ENCODE results near the gene SYNJ2. TPM values are rescaled to one million over a fixed set of nuclear protein-coding genes. Genes with fewer than 3 reads are reported as not detected.

The SYNJ2 gene
- polyA plus RNA-seq, 12 donors: 8.0 to 12.1 (median 9.7) TPM; not detected in 1

DNA sequence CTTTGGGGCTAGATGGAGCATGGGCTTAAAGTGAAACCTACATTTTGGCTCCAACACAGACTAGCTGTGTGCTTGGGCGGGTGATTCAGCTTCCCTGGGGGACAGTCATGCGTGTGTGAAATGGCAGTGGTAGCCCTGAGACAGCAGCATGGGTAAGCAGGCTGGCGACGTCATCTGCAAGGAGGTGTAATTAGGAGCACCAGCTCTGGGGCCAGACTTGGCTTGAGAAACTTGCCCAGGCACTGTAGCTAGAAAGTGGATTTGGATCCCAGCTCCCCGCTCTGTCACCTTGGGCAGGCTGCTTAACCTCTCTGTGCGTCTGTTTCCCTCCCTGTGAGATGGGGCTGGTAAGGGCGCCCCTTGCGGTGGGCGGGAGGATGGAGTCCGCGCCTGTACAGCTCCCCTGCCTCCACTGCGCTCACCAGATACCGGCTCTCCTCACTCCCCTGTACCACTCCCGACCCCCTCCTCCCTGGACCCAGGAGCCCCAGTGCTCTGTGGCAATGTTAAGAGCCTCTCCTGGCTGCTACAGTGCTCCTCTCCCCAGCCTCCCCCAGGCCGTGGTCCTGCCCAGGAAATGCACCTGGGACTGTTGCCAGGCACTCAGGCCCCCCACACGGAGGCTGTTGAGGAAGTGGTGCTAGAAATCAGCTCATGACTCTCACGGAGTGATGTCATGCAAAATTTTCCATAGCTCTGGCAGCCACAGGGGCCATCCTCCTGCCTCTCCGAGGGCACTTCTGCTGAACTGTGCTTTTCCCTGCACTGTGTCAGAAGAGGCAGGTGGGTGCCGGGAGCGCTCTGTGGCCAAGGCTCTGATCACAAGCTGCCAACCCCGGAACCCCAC is 44.6 kb downstream of the SYNJ2 start:
- peak; percentile 89 for DNase-seq

DNA sequence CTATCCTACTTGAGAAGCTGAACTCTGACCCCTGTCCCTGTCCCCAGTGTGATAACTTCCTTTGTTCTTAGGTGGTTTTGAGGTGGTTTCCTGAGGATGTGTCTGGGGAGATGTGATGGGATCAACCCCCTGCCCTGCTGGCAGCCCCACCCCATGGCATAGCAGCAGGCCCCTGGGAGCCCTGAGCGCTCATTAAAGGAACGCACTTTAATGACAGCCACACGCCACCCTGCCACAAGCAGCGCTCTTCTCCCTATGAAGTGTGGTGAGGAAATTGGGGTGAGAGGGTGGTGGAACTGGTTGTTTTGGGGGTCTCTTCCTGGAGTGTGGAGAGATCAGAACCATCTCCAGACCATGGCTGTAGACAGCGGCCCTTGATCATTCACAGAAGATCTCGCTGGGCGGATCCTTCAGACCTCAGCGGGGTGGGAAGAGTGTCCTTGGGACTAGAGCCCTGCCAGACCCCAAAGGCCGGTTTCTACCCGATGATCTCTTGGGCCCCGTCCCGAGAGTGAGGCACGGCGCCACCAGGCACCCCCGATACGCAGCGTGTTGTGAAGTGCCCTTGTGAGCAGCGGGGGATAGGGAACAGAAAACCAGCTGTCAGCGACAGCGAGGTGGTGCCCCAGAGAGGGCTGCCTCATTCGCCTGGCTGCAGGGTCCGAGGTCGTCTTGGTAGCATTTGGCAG is 45.4 kb downstream of the SYNJ2 start:
- no peak for DNase-seq

DNA sequence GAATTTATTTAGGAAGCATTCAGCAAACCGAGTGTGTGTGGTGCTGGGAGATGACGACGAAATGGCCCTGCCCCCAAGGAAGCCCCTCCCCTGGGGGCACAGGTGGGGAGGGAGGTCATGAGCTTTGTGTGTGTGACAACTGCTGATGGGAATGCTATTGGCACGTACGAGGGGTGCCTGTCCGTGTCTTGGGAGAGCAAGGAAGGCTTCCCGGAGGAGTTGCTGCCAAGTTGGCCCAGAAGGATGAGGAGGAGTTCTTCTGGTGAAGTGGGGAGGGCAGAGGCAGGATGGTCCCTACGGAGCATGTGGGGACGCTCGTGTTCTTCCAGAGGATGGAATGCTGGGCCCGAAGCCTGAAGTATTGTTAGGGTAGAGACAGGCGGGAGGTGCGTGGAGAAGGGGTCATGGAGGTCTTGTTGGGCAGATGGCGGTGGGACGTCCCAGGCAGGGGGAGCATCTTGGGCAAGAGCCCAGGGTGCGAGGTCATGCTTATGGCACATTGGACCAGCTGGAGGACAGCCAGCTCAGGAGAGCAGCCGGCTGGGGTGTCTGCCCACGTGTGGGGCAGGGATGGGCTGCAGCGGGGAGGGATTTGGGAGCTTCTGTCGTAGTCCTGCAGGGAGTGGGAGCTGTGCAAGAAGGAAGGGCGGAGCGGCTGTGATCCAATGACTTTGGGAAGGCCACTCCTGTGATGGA is 46.1 kb downstream of the SYNJ2 start:
- DNase-seq: no peak

DNA sequence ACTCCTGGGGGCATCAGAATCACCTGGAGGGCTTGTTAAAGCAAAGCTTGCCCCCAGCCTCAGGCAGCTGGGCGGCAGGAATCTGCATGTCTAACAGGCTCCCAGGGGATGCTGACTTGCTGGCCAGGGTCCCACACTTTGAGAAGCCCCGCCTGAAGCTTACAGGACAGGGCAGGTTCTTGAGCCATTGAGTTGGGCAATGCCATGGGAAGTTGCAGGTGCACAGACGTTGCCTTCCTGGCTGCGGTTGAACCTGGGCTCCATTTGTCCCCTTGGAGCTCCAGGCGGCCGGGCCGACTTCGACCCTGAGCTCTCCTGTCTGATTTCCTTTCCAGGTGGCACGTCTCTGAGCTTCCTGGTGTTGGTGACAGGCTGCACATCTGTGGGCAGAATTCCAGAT is 46.8 kb downstream of the SYNJ2 start:
- DNase-seq: no peak

DNA sequence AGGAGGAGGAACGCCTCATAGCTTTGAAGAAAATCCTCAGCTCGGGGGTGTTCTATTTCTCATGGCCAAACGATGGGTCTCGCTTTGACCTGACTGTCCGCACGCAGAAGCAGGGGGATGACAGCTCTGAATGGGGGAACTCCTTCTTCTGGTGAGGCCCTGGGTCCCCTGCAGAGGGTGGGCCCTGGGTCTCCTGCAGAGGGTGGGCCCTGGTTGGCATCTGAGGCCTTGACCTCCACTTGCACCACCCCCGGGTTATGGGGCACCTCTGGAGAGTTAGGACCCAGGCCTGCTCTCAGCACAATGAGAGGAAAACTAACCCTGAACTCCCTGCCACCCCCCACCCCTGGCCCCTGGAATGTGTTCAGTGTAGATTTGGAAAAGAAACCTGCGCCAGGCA is 47.2 kb downstream of the SYNJ2 start:
- DNase-seq: no peak

DNA sequence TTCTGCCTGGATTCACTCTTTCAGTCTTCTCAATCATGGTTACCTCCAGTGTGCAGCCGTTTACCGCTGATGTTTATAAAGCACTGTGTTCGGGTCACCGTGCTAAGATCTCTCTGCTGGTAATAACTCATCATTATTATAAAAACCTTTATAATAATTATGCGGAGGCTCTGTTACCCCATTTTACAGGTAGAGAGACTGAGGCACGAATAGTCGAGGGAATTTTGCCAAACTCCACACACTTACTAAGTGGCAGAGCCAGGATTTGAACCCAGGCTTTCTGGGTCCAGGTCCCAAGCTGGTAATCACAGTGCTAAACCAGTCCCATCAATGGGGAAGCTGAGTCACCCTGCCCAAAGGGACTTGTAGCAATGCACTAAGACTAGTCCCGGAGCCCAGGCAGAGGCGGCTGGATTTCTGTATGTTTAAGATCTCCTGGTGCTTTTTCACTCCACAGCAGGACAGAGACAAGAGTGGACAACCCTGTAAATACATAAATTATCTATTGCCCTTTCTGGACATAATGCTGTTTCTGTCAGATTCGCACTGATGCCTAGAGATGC is 48.1 kb downstream of the SYNJ2 start:
- no peak for DNase-seq

DNA sequence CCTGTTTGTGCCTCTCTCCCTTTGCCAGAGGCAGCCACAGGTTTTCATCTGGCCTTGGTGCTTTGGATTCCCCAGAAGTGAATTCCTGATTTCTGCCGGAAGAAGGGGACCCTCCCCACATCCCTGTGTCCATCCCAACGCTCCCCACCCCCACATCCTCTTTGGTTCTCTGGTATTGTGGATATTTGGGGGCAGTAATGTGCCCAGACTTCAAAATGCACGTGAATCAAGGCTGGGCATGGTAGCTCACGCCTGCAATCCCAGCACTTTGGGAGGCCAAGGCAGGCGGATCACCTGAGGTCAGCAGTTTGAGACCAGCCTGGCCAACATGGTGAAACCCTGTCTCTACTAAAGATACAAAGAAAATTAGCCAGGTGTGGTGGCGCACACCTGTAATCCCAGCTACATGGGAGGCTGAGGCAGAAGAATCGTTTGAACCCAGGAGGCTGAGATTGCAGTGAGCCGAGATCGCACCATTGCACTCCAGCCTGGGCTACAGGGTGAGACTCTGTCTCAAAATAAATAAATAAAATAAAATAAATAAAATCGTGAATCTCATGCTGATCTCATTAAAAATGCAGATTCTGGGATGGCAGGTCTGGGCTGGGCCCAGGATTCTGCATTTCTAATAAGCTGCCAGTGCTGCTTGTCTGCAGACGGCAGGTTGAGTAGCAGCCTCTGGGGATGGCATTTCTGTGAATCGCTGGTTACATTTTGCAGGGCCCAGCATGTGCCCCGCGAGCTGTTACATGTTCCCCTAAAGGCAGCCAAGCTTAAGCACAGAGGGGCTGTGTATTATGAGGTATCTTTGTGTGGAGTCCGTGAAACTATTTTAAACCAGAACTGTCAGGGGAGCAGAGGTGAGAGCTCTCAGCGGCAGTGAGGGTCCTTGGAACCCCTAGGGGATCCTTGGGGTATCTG is 49.0 kb downstream of the SYNJ2 start:
- no peak for DNase-seq

DNA sequence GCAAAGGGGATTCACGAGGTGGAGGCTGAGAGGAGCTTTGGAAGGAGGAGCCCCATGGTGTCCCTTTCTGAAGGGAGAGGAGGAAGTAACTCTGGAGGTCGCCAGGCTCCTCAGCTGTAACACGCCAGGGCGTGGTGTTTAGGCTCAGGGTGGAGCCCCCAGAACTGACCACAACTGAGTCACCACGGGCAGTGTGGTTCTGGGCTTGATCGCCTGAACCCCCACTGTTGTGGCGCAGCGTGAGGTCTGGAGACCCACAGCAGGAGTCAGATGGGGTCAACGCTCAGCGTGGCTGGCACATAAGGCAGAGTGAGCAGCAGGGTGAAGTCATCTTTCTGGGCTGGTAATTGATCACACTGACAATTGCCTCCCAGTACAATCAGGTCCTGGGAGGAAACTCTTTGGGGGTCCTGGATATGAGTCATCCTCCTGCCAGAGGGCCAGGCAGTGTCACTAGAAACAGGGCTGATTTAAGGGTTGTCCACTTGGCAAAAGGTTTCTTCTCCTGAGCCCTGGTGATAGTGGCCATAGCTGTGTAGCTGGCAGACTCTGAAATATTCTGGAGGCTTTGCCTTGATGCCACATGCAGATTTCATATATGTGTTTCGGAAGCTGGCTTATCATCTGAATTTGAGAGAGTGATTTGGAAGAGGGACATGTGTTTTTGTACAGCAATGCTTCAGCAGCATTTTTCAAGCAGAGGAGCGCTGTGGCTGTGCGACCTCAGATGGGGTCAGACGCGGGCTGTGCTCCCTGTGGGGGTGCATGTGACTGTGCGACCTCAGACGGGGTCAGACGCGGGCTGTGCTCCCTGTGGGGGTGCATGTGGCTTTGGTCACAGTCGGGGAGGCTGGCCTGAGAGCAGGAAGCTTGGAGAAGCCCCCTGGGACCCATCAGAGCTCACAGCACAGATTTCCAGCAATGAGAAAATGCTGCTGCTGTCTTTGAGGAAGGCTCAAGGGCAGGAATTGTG is 50.0 kb downstream of the SYNJ2 start:
- peak; percentile 57 for DNase-seq

DNA sequence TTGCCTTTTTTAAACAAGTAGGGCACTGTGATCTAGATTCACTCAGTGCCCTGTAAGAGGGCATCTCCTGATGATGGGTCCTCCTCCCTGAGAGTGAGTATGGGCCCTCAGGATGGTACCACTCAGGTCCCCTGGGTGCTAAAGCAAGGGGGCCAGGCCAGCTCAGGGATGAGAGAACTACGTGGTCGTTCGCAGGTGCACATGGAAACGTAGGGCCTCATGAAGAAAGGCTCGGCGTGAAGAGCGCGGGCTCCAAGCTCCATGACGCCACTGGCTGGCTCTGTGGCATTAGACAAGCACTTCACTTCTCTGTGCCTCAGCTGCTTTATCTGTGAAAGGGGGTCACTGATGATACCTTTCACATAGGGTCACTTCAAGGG is 50.7 kb downstream of the SYNJ2 start:
- DNase-seq: no peak

DNA sequence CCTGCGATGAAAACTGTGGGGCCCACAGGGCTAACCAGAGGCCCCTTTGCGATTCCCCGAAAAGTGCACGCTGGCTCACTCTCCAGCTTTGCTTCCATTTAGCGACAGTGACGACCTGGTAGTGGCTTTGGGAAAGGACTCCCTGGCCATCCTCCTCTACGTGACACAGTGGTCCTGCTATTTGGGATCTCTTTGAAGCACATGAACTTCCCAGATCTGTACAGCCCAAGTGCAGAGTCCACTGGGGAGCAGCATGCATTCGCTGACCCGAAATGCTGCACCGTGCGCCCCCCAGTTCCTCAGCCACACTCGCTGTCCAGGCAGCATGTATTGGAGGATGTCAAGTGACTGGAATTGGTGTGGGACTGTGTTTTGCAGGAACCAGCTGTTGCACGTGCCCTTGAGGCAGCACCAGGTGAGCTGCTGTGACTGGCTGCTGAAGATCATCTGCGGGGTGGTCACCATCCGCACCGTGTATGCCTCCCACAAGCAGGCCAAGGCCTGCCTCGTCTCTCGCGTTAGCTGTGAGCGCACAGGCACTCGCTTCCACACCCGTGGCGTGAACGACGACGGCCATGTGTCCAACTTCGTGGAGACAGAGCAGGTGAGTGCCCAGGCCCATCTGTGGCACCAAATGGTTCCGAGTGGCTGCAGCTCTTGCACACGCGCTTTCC is 51.6 kb downstream of the SYNJ2 start:
- DNase-seq: no peak

DNA sequence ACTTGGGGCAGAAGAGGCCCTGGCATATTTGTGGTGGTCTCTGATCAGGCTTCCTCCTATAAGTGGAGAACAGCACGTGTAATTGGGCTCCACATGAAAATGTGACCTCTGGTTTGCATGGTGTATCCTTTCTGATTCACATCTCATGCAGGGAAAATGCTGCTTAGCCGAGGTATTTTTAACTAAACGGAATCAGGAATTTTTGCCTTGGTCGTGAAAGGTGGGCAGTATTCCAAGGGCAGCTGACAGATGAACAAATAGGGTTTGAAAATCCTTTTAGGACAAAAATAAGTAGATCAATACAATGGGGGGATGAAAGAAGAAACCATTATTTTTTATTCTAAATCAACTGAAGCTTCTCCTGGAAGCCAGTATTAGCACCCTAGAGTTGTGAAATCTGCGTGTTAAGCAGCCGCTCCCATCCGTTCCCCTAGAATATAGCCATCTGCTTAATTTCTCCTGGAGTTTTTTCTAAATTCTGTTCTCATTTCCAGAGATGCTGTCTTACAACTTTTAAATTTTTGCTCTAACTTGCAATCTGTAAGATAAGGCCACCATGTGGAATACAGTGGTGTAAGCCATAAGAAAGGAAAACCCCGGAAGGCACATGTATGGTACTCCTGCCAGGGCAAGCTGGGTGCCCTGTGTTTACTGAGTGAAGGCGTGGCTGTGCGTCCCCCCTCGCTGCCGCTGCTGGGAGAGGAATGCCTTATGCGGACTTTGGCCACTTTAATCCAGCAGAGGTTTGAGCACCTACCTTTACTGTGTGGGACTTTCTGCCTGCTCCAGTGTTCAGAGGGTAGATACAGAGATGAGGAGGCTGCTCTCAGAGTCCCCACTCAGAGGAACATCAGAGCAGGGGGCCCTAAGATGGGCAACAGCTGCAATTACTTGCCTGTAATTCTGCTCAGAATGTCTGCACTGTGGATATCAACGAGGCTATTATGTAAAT is 52.4 kb downstream of the SYNJ2 start:
- no peak for DNase-seq

DNA sequence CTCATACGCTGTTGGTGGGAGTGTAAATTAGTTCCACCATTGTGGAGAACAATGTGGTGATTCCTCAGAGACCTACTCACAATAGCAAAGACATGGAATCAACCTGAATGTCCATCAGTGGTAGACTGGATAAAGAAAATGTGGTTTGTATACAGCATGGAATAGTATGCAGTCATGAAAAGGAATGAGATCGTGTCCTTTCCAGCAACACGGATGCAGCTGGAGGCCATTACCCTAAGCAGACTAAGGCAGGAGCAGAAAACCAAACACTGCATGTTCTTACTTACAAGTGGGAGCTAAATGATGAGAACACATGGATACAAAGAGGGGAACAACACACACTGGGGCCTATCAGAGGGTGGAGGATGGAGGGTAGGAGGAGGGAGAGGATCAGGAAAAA is 54.6 kb downstream of the SYNJ2 start:
- DNase-seq: no peak

DNA sequence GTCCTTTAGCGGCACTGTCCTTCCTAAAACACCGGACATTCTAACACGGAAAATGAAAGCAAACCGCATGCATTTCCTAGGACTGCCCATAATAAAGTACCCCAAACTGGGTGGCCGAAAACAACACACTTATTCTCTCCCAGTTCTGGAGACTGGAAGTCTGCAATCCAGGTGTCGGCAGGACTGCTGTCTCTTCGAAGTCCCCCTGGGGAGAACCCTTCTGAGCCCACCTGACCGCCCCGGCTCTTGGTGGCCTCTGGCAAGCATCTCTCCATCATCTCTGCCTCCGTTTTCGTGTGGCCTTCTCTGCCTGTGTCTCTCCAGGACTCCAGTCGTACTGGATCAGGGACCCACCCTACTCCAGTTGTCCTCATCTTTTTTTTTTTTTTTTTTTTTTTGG is 55.4 kb downstream of the SYNJ2 start:
- no peak for DNase-seq

DNA sequence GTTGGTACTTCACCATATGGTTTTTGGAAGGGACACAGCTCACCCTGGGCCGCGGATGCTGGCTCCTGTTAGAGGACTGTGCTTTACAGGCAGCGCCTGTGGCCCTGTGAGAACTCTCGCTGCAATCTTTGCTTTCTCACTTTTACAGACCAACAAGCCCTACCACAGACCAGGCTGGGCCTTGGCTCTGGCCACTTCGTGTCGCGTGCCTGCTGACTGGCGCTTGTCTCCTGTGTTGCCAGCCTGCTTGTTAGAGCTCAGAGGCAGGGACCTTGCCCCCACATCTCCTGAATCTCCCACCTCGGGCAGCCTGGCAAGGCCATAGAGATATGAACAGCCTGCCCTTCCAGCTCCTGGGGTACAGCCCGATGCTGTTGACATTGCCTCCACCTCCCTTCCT is 56.1 kb downstream of the SYNJ2 start:
- no peak for DNase-seq

DNA sequence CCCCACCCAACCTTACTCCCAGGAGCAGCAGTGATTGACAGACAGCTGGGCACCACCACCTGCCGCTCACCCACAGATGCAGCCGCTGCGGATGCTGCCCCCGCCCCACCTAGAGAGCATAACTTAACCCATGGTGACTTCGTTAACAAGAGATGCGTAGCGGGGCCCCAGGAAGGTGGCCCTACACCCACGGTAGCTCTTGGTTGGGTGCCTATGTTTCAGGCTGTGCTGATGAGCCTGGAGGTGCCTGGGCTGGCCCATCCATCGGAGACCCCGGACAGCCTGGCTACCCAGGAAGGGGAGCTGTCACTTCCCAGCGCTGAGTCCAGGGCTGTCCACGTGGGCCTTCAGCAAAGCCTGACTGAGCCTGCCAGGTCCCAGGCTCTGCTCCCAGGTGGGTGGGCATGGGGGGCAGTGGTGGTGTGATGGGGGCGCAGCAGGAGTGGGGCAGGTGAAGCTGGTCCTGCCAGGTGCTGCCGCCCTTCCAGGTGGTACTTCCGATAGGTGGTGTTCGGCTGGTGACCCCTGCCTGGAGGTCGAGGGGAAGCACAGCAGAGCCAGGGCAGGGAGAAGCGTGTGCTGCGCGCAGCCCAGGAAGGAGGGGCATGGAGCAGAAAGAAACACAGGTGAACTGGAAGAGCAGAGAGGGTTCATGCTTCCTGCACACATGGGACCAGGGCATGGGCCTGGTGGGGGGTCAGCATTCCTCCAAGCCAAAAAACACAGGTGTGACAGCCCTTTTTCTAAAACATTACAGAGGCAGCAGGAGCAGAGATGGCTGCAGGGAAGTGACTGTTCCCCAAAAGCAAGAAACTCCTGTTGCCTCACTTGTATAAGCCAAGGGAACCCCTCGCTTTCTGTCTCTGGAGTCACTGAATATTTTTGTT is 56.9 kb downstream of the SYNJ2 start:
- no peak for DNase-seq

DNA sequence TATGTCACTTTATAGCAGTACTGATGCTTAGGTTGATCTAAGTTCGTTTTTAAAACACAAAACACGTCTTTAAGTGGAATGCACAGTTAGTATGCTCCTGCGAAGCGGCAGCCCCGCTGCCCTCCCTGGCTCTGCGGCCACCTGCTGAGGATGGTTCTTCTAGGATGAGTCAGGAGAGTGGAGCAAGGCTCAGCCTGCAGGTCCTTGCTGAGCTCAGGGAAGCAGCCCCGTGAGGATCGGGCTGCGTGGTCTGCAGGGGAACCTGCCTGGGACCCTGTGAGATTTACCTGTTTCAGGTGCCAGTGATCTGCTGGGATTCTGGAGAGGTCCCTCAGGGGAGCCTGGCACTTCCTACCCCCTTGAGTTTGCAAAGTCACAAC is 57.5 kb downstream of the SYNJ2 start:
- DNase-seq: no peak

DNA sequence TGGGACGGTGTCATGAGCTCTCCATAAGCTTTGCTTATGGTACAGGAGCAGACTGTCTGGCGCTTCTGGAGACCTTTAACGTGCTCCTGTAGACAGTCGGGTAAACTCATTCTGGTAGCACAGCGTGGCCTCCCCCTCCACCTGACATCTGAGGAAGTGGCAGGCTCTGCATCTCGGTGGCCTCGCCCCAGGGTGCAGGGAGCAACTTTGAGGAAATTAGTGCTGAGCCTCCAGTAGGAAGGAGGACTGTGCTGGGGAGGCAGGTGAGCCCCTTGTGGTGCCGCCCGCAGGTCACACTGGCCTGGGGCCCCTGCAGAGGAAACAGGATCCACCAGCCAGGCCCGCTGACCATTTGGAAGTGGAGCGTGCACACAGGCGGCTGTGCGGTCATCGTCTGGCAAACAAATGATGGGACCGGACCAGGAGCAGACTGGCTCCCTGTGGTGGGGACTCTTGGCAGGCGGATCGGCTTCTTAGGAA is 57.9 kb downstream of the SYNJ2 start:
- no peak for DNase-seq
